Suppressor macrophage treated with lipopolysaccharide for 4 hours (primary cell): Measurements from ENCODE around the gene TEAD2.
"Not testable (repeated sequence)": the region's sequence is repeated elsewhere in the genome, so short reads cannot be mapped to it uniquely, and the experiment has no call there.

ENCODE experiments used
- DNase-seq: peaks from one replicate; pipeline ENCODE4 v3.0.0-alpha.2; 2020

TEAD2 gene

DNA sequence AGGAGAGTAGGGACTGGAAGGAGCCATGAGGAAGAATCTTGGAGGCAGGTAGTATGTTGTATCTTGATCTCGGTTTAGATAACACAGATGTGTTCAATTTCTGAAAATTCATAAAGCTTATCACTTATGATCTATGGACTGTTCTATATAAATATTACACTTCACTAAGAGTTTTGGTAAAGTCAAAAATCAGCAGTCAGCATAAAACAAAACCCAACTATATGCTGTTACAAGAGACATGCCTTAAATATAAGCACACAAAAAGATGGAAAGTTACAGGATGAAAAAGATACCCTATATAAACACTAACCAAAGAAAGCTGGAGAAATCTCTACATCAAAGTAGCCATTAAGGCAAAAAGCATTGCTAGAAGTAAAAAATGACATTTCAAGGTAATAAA is 21.4 kb upstream of the TEAD2 start:
- no peak for DNase-seq

- DNase-seq, result no peak
These were observed 20.4 kb upstream of the TEAD2 start for GRCh38 chr19:49382639-49383038.

DNA sequence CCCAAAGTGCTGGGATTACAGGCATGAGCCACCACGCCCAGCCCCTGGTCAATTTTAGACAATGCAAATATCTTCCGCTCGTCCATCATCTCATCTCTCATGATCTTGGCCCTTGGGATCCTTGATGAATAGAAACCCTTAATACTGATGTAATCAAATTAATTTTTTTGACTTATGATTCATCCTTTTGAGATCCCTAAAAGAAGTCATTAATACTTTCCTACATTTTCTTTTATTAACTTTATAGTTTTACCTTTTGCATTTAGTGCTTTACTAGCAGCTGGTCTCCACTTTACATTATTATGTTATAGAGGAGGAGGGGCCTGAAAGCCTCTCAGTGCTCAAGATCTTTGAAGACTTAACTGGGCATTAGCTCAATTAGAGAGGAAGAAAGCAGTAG is 18.2 kb upstream of the TEAD2 start:
- DNase-seq, result no peak

- no peak for DNase-seq
These were observed 16.3 kb upstream of the TEAD2 start for GRCh38 chr19:49378512-49378911.

DNA sequence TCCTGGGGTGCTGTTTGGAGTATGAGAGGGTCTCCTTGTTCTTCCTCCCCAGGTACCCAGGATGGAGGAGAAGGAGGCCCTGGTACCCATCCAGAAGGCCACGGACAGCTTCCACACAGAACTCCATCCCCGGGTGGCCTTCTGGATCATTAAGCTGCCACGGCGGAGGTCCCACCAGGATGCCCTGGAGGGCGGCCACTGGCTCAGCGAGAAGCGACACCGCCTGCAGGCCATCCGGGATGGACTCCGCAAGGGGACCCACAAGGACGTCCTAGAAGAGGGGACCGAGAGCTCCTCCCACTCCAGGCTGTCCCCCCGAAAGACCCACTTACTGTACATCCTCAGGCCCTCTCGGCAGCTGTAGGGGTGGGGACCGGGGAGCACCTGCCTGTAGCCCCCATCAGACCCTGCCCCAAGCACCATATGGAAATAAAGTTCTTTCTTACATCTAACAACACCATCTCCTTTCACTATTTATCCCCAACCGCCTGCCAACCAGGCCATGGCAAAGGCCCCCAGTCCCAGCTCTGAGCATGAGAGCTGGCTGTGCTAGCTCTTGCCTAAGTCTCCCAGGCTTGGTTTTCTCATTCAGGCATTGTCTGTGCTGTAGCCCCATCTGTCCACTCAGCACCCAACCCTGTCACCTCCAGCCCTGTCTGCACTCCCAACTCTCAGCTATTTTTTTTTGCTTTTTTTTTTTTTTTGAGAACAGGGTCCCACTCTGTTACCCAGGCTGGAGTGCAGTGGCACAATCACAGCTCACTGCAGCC is 12.6 kb upstream of the TEAD2 start:
- DNase-seq, result no peak

- DNase-seq, result not testable (repeated sequence)
These were observed 11.0 kb upstream of the TEAD2 start for GRCh38 chr19:49373174-49373573.

DNA sequence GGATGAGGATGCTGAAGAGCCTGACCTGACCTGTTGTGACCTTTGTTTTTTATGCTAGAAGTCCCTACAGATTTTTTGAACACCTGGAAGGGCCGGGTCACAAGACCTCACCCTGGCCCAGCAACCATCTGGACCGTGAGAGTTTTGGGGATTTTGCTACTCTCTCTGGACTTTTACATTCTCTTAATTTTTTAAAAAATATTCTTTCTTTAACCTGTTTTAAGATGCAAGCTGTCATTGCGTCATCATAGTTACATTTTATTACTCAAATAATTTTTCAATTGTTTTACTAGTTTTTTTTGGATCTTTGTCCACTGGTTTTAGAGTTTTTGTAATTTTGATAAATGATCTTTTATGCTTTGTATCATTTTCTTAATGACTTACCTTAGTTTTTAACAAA is 9.0 kb upstream of the TEAD2 start:
- DNase-seq, result no peak

DNA sequence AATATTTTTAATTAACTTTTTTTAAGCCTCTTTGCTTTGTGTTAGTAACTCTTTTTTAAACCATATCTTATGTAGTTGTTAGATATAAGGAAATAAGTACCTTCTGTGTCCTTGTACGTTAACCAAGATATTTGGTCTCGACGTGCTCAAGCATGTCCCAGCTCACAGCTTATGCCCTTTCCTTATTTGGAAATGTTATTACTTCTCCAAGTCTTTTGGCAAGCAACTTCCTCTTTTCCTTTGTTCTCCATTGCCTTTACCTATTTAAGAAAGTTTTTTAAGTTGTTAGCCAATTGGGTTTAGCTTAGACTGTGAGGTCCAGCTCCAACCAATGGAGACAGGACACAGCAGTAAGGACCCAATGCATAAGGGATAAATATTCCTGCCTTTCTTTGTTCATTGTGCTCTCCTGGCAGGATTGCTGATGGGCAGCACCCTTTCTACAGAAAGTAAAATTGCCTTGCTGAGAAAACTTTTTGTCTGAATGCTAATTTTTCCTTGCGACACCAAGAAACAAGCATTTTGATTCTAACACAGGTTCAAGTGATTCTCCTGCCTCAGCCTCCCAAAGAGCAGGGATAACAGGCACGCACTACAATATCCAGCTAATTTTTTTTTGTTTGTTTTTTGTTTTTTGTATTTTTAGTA is 6.6 kb upstream of the TEAD2 start:
- no peak for DNase-seq

- peak; percentile 7 for DNase-seq
These were observed 3.9 kb upstream of the TEAD2 start for GRCh38 chr19:49366110-49366509.

GRCh38 chr19:49364083-49364737 is 2.0 kb upstream of the TEAD2 start:
- no peak for DNase-seq

DNA sequence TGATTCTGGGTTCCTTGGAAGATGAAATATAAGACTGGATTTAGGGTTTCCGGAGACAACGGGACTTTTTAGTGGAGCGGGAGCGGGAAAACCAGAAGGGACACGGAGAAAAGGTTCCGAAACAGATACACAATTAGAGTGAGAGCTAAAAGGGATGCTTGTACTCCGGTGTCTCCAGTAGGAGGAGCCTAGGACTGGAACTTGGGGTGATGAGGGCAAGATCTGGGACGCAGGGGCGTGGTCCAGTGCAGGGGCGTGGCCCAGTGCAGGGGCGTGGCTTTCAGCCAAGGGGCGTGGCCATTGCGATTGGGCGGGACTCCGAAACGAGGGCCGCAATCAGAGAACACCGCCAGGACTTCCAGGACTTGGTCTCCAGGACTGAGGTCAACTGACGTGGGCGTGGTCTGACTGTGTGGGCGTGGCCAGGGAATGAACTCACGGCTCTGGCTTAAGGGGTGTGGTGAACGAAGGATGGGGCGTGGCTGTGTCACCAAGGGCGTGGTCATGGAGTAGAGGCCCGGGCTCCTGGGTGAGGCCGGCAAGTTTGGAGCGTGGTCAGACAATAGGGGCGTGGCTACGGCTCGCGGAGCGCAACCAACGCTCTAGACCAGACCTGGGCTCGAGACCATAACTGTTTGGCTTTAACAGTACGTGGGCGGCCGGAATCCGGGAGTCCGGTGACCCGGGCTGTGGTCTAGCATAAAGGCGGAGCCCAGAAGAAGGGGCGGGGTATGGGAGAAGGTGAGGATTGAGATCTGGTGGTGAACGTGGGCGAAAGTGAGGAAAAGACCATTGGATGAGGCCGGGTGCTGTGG is 1.3 kb upstream of the TEAD2 start, which contains the start of gene DKKL1:
Gene DKKL1, plus strand, starts transcription at position 610 of the 815 bp plus-strand sequence. Its CDS starts 122 bp downstream, at position 732.
- peak; percentile 98 for DNase-seq

DNA sequence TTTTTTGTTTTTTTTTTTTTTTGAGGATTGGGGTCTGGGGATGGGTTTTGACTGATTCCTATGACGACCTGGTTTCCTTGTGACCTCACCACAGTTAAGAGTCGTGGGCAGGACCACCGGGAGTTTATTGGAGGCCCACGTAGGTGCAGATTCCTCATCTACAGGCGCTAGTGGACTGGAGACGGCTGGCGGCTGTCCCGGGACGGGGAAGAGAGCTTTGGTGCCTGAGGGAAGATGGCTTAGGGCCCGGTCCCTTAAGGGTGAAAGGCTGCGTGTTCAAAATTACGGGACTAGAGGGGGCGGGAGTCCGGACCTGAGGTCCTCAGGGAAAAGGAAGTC is 682 bp upstream of the TEAD2 start:
- peak; percentile 11 for DNase-seq

DNA sequence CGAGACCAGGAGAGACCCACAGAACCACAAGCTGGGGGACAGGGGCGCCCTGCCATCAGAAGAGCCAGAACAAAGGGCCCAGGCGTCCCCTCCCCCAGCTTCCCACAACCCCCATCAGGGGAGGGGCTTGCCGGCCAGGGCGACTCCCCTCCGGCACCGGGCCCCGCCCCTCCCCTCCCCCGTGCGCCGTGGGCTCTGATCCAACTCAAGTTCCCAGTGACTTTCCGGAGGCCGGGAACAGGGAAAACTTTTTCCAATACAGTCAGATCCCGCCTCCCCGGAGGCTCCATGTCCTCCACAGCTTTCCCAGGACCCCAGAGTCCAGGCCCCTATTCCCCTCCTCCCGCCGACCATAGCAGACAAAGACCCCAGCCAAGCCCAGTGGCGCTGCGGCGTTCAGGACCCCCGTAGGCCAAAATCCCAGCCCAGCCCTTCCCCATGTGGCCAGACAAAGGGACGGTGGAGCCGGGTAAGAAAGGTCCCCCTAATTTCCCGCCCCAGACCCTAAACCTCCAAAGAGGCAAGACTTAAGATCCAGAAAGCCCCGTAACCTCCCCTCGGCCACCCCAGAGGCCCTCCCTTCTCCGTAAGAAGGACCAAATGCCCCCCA is 673 bp downstream of the TEAD2 start:
- DNase-seq, result no peak

DNA sequence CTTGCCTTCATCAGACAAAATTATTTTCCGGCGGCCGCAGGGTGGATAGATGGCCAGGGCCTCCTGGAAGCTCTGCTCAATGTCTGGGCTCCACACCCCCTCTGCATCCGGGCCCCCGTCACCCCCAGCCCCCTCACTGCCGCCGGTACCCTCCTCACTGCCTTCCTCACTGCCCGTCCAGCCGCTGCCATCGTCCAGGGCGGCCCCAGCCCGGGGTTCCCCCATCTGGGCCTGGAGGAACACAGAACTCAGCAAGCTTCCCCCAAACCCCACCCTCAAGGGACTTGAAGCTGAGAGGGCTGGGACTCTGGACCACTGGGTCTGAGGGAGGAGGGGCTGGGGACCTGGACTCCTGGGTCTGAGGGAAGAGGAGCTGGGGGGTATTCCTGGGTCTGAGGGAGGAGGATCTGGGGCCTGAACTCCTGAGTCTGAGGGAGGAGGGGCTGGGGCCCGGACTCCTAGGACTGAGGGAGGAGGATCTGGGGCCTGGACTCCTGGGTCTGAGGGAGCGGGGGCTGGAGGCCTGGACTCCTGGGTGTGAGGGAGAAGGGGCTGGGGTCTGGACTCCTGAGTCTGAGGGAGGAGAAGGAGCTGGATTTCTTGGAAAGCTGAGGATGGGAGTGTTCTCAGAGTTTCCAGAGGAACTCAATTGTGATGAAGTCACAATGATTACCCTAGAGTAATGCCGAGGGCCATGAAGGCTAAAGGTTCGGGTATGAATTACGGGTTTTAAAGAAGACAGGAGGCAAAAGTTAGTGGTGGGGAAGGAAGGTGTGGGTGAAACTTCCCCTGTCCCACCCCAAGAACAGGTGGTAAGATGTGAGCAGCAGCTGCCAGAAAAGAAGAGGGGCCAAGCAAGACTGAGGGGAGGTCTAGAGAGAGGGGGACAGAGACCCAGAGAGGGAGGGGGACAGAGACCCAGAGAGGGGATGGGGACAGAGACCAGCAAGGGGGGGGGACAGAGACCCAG is 2.1 kb downstream of the TEAD2 start:
- no peak for DNase-seq

- no peak for DNase-seq
These were observed 5.0 kb downstream of the TEAD2 start for GRCh38 chr19:49357186-49357585.

DNA sequence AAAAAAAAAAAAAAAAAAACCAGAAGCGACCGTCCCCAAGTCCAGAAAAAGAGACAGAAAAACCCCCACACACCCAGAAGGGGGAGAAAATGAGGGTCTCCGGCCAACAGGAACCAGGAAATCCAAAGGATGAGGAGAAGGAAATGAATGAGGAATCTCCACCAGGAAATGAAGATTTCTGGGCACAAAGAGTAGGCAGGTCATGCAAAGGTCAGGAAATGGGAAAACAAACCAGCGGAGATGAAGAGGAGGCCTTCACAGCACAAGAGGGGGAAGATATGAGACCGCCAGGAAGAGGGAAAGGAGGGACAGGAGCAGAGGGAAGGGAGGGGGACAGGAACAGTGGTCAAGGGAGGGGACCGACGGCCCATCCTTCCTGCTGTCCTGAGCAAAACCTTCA is 5.8 kb downstream of the TEAD2 start:
- DNase-seq, result no peak

DNA sequence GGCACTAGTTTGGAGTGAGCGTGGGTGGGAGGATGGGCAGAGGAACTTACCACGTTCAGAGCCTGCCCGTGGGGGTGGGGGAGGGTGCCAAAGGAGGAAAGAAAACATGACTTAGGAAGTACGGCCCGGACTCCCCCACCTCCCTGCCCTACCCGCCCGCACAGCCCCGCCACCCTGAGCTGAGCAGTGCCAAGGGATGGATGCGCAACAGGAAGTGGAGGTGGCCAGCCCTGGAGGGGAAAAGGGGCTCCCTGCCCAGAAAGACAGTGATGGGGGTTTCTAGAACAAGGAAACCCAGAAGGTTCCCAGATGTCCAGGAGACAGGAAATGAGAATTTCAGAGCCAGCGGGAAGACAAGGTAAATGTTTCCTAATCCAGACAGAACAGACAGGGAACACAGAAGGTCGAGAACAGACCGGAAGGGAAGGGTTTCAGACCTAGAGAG is 6.3 kb downstream of the TEAD2 start:
- peak; percentile 23 for DNase-seq

DNA sequence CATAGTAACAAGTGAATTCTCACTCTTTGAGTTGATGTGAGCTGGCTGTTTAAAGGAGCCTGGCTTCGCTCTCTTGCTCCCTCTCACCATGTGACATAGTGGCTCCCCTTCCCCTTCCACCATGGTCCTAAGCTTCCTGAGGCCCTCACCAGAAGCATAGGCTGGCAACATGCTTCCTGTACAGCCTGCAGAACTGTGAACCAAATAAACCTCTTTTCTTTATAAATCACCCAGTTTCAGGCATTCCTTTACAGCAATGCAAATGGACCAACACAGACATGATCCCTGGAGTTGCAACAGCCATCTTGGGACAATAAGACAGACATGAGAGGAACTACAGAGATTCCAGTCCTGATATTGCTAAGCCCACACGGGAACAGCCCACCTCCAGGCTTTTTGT is 12.6 kb downstream of the TEAD2 start:
- DNase-seq, result no peak

DNA sequence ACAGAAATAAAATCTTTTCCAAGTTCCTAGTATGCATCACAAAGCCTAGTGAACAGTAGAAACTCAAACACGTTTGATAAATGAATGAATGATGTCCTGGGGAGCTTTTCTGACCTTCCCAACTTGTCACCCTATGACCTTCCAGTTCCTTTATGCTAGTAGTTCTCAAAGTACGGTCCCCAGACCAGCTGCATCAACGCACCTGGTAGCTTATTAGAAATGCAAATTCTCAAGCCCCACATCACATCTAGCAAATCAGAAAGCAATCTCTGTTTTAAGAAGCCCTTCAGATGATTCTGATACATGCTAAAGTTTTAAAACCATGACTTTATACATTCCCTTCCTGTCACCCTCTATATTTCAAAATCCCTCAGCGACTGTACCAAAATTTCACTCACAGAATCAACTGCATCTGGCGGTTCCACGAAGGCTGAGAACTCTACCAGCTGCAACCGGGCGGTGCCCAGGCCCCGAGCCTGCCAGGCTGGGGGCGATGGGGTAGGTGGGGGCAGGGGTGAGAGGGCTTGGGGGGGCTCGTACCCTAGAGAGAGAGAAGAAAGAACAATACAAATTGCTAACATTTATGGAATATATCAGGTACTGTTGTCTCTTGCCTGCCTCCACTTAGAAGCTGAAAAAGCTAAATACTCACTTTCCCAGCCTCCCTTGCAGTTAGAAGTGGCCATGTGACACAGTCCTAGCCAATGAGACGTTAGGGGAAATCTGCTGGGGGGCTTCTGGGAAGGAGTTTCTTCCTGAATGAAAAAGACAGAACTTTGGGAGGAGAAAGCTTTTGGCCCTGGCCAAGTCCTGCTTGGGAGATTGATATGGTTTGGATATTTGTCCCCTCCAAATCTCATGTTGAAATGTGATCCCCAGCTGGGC is 13.7 kb downstream of the TEAD2 start:
- DNase-seq, result no peak

DNA sequence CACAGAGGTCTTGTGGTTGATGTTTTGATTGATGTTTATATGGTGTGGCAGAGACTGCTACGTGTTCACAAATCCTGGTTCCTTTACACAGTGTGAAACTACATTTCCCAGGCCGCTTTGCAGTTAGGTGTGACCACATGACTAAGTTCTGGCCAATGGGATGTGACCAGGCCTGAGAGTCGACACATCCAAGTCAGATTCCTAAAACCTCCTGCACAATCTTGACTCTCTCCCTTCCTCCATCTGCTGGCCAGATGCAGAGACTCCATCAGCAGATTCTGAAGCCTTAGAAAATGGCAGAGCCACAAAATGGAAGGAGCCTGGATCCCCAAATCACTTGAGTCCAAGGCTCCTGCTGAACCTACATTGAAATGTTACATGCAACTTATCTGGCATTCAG is 14.4 kb downstream of the TEAD2 start:
- peak; percentile 27 for DNase-seq
